ENCODE results near the gene FOXQ1. TPM values are rescaled to one million over a fixed set of nuclear protein-coding genes. Genes with fewer than 3 reads are reported as not detected.

The FOXQ1 gene
- total and polyA plus RNA-seq, 8 donors = 11.7 to 97.7 (median 29.6) TPM; not detected in 1

- no peaks in the 10 kb centered on the region for H3K36me3 ChIP-seq
- intact Hi-C loops (cut with DNase I; ENCODE audit: low total_unique reads) = no loop called here
- DNase-seq = no peak
- H3K4me1 ChIP-seq = peaks cover 16 to 38% (median 32%) of the 10 kb centered on the region in 4 donors
- H3K27me3 ChIP-seq = no peaks in the 10 kb centered on the region
- no peak overlapping the region for H3K4me3 ChIP-seq
- no peak overlapping the region for H3K27ac ChIP-seq
- TF ChIP-seq POLR2A (IDR thresholded peaks at IDR 0.05) (no peak), EP300 (IDR thresholded peaks at IDR 0.05) (no peak), POLR2AphosphoS5 (IDR thresholded peaks at IDR 0.05) (no peak), CTCF (IDR thresholded peaks at IDR 0.05) (no peak)
- no peaks in the 10 kb centered on the region for H3K9me3 ChIP-seq
Observed at GRCh38 chr6:1329708-1330107, 17.8 kb downstream of the FOXQ1 start.

GRCh38 chr6:1334684-1335083 is 22.8 kb downstream of the FOXQ1 start:
- H3K4me3 ChIP-seq = no peak overlapping the region
- H3K4me1 ChIP-seq = peaks cover 15 to 24% (median 18%) of the 10 kb centered on the region in 4 donors
- no peaks in the 10 kb centered on the region for H3K9me3 ChIP-seq
- TF ChIP-seq CTCF (IDR thresholded peaks at IDR 0.05) = no peak
- no peak for TF ChIP-seq POLR2A (IDR thresholded peaks at IDR 0.05)
- TF ChIP-seq POLR2AphosphoS5 (IDR thresholded peaks at IDR 0.05) = no peak
- TF ChIP-seq EP300 (IDR thresholded peaks at IDR 0.05) = no peak
- intact Hi-C loops (cut with DNase I; ENCODE audit: low total_unique reads) = no loop called here
- no peak for DNase-seq
- H3K27me3 ChIP-seq = no peaks in the 10 kb centered on the region
- WGBS, 5 donors = 17 to 33% (median 20%) methylated on average over 11 of the region's 11 CpGs
- H3K36me3 ChIP-seq = no peaks in the 10 kb centered on the region
- H3K27ac ChIP-seq = peak overlapping the region; percentile 75 to 87 (median 86)

GRCh38 chr6:1335367-1336037 is 23.6 kb downstream of the FOXQ1 start:
- no peaks in the 10 kb centered on the region for H3K27me3 ChIP-seq
- 20 to 33% (median 24%) methylated on average over 14 of the region's 14 CpGs for WGBS, 5 donors
- no peak overlapping the region for H3K4me3 ChIP-seq
- H3K27ac ChIP-seq = peak overlapping the region; percentile 75 to 87 (median 82)
- TF ChIP-seq POLR2A (IDR thresholded peaks at IDR 0.05) (no peak), POLR2AphosphoS5 (IDR thresholded peaks at IDR 0.05) (peak; percentile 52 to 89 (median 61))
- intact Hi-C loops (cut with DNase I; ENCODE audit: low total_unique reads) = no loop called here
- peaks cover 15 to 24% (median 18%) of the 10 kb centered on the region in 4 donors for H3K4me1 ChIP-seq
- no peaks in the 10 kb centered on the region for H3K9me3 ChIP-seq
- DNase-seq = peak; percentile 84 to 94
- no peaks in the 10 kb centered on the region for H3K36me3 ChIP-seq

GRCh38 chr6:1336246-1336843 is 24.4 kb downstream of the FOXQ1 start:
- WGBS, 5 donors = 35 to 67% (median 62%) methylated on average over 5 of the region's 5 CpGs
- TF ChIP-seq POLR2A (IDR thresholded peaks at IDR 0.05) = no peak
- peak in 2 of 3 donors; percentile 20 to 79 for TF ChIP-seq POLR2AphosphoS5 (IDR thresholded peaks at IDR 0.05)
- peak in 5 of 7 experiments; percentile 21 to 83 (median 47) for TF ChIP-seq CTCF (IDR thresholded peaks at IDR 0.05)
- intact Hi-C loops (cut with DNase I; ENCODE audit: low total_unique reads) = no loop called here

GRCh38 chr6:1337791-1338190 is 25.9 kb downstream of the FOXQ1 start:
- intact Hi-C loops (cut with DNase I; ENCODE audit: low total_unique reads) = no loop called here
- no peaks in the 10 kb centered on the region for H3K27me3 ChIP-seq
- TF ChIP-seq EP300 (IDR thresholded peaks at IDR 0.05) = no peak
- TF ChIP-seq POLR2A (IDR thresholded peaks at IDR 0.05) = no peak
- TF ChIP-seq POLR2AphosphoS5 (IDR thresholded peaks at IDR 0.05) = no peak
- DNase-seq = no peak
- 68 to 90% (median 85%) methylated on average over 3 of the region's 3 CpGs for WGBS, 5 donors
- peaks cover 15 to 24% (median 18%) of the 10 kb centered on the region in 4 donors for H3K4me1 ChIP-seq
- H3K27ac ChIP-seq = no peak overlapping the region
- no peak overlapping the region for H3K4me3 ChIP-seq
- H3K36me3 ChIP-seq = no peaks in the 10 kb centered on the region
- H3K9me3 ChIP-seq = no peaks in the 10 kb centered on the region

More at GRCh38 chr6:1336246-1336843, 24.4 kb downstream of the FOXQ1 start:
- H3K4me1 ChIP-seq = peaks cover 15 to 24% (median 18%) of the 10 kb centered on the region in 4 donors
- H3K27ac ChIP-seq = peak overlapping the region in 4 of 5 donors; percentile 75 to 87 (median 83)
- H3K36me3 ChIP-seq = no peaks in the 10 kb centered on the region
- peak; percentile 76 to 93 for DNase-seq
- no peaks in the 10 kb centered on the region for H3K27me3 ChIP-seq
- no peak overlapping the region for H3K4me3 ChIP-seq
- H3K9me3 ChIP-seq = no peaks in the 10 kb centered on the region

All from stomach (tissue), 9 donors.